GM19438 (cell line): Measurements from ENCODE around the gene MDH1B.

Experiments
- ATAC-seq: cut with Tn5 transposase; IDR thresholded peaks from one replicate; pipeline ENCODE4 v1.9.1; 2021; ENCODE audit warnings: low read depth; ENCODE audit not compliant: unreplicated experiment

The MDH1B gene

DNA sequence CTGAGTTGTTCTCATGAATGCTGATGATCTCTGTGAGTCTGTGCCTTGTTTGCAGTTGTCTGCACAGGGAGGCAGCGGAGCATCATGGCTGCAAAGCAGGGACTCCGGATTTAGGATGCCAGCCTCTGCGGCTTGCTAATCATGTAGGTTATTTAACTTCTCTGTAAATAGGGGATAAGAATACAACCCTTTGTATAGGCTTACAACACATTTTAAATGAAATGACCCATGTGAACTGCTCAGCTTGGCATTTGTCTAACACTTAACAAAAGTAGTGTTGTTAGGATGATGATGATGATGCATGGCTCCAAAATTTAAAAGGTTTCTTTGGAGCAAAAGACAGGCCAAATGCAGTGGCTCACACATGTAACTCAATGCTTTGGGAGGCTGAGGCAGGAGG, 66.3 kb downstream of the MDH1B start:
- ATAC-seq = no peak

DNA sequence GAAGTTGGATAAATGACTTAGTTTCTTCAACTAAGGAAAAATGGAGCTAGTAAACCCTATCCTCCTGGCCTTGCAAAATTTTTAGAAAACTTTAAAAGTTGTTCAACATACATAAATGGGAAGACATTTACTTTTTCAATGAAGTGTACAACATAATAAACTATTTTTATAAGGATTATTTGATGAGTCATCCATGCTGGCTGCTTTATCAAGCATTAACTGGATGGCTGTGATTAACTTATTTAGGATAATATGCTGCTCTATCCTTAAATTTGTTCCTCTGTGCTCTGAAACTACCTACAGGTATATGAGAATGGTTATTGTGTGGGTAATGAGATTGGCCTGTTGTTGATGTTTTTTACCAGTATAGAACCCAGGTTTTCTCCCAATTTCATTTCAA, 68.2 kb downstream of the MDH1B start:
- no peak for ATAC-seq

DNA sequence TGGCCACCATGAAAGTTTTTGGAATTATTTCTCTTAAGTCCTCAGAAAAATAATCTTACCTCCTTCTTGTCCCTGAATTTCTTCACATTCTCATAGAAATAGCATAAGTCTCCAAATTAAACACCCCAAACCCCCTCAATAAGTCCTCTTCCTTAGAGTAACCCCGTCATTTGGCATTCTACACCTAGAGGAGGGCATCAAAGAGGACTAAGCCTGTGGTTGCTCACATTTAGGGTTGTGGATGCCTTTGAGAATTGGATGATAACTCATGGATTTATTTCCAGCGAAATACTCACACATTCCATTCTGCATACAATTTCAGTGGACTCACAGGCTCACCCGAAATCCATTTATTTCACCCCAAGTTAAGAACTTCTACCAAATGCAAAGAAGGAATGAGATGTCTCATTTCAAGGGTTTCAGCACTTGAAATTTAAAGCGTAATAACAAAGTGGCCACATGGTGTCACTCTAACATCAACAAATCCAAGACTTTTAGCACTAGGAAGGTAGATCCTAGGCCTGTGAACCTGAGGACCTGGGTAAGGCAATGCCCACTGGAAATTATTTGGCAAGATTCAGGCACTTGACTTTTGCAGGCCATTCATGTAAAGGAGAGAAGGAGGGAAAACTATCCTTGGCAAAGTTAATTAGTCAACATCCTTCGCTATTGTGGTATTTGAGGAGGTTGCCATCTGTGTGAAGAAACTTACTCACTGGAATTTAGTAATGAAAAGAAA, 71.6 kb downstream of the MDH1B start:
- ATAC-seq = no peak

DNA sequence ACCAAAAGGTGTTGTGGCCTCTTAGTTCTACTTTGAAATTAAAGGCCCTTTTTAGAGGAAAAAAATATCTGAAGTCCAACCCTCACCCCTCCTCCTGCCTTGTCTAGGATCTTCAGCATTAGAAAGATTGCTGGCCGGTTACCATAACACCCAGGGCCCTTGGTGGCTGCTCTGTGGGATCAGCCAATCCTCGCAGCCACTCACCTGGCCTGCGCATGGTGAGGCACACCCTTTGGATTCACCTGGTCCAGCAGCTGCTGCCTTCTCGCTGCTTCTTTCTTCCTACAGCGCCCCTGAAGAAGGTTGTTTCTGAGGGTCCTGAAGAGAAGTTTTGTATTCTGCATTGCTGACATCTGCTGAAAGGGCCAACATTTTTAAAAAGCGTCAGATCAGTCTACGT, 72.2 kb downstream of the MDH1B start:
- ATAC-seq = no peak

DNA sequence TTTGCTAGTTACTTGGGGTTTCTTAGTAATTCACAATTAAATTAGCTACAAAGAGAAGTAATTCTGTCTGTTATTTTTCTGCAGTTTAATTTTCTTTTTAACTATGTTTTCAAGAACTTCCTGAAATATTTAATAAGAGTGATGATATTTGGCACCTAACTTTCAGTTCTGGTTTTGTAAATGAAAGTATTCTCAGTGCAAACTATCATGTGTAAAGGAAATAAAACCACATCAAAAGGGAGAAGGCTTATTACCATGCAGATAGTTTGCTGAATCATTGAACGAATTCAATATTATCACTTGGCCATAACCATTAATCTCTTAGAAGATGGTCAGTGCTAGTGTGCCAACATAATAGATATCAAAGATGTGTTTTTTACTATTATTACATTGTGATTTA, 76.1 kb downstream of the MDH1B start:
- ATAC-seq = no peak

DNA sequence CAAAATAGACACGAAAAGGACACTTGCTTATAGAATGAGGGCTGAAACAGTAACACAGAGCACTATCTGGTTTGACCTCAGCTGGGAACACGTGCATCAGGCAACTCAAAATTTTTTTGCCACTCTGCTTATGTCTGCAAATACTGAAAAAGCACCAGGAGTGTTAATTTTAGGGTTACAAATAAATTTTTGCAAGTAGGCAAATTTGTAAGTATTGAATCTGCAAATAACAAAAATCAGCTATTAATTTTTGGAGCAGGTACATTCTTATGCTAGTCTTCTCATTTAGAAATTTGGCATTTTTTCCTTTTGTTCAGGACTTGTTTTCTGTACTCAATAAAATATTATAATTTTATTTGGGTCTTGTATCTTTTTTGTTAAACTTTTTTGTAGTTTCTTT, 76.7 kb downstream of the MDH1B start:
- no peak for ATAC-seq
